ENCODE measurements around the gene SORBS2.

SORBS2 gene

DNA sequence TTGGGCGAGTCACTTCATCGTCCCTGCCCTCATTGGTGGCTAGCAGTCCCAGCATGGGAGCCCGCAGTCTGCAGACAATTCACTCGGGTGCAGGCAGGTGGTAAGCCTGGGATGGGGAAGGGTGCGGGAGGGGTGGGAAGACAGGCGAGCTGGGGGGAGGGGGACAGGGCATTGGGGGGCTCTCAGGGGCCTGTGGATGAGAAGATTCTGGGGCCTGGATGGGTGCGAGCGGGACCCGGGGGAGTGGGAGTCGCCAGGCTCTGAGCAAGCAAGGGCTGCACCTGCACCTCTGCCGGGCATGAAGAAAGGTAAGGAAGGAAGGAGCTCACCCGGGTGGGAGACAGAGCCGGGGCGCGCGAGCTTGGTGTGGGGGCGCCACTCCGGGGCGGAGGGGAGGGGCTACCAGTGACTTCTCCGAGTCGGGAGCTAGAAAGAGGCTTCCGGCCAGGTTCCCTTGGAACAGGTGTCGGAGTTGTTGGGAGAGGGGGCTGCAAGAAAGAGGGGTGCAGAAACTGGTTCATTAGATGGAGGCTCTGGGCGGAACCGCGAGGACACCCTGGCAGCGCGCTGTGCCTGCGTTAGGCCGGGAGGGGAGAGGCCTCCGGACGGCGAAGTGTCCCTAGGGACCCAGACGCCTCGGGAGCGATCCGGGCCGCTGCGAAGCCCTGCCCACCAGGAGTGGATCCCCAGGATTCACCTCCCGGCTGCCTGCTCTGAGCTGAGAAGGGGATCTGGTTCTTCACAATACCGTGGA, 173.3 kb downstream of the SORBS2 start:
- no peak for DNase-seq (ENCODE audit: low read depth in 2 of 2)

DNA sequence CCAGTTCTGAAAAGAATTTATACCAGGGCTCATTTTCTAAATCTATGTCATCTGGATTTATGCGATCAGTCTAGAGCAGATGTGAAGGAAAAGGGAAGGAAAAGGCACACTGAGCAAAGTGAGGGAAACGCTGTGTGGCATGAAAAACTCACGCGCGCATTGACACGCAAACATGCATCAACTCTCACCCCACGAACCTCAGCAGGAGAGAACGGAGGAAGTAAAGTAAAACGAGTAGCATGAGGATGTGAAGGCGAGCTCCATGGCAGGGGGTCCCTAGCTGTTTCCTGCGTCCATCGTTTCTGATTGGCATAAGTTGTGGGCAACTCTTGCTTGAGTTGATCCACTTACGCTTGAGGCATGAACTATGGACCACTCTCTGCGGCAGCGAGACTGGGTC, 173.9 kb downstream of the SORBS2 start:
- DNase-seq (ENCODE audit: low read depth in 2 of 2), result no peak

DNA sequence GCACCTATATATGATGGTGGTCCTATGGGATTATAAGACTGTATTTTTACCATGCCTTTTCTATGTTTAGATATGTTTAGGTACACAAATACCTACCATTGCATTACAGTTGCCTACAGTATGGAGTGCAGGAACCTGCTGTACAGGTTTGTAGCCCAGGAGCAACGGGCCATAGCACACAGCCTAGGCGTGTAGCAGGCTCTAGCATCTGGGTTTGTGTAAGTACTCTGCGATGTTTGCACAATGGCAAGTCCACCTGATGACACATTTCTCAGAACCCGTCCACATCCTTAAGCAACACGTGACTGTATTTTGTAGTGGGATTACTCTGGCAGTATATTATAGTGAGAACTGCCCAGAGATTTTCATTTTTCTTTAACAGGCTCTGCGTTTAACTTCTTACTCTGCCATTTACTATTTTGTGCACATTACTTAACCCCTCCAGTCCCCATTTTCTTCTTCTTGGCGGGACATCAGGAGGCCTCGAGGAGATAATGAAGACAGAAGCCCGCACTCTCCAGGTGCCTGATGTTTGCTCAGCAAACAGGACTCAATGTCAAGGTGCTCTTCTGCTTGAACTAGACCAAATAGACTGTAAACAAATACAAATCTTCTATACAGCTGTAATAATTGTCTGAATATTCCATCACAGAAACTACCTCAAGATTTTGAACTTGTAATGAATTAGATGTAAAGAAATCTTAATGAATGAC, 174.7 kb downstream of the SORBS2 start:
- no peak for DNase-seq (ENCODE audit: low read depth in 2 of 2)

DNA sequence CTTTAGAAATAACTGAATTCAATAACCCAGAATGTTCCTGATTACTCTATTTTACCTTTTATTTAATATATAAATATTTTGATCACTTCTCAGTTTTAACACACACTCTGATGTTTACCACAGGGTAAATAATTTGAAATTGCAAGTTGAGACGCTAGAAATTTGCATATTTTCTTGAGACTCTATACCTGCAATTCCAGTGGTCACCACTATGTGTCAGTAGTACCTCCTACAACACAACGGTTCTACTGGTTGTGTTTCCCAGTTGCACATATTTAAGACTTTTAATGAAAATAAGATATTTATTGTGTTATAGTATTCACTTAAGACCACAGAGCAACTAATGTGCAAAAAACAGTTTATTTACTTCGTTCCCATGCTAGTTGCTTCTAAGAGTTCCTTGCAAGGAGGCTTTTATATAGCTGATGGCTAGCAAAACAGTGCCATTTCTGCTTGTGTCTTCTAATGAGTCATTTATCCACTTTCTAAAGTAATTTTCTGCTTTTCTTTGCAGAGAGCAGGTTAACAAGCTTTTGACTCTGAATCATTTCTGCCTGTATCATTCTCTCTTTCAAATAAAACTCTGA, 177.8 kb downstream of the SORBS2 start:
- DNase-seq (ENCODE audit: low read depth in 2 of 2), result no peak

DNA sequence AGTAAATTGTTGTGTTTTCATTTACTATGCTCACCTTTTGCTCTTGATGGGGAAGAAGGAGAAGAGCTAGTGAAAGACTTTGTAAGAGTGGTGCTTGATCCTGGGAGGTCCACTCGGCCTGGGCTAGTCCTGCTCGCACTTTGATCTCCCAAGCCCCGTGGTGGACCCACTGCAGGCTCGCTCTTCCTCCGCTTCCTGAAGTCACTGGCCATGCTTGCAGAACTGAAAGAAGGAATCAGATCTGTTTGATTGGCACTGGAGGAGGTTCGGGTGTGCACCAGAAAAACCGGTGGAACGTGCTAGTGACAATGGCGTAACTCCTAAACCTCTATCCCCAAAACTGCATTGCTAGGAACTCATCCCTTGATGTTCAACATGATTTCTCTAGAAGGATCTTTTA, 185.2 kb downstream of the SORBS2 start:
- no peak for DNase-seq (ENCODE audit: low read depth in 2 of 2)

DNA sequence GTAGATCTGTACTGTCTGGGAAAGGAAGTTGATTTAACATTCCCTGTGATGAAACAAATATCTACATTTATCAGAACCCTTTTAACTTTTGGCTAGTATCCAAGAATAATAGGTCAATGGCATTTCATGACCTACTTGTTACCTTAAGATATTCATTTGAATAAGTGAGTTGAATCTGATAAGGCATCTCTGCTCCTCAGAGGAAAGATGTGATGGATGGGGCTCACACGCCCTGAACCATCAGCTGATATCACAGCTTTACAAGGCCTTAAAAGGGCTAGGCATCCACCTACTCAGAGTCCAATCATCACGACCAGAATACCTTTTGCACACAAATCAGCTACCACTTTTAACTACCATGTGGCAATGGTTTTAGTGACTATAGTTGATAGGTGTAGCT, 186.5 kb downstream of the SORBS2 start:
- DNase-seq (ENCODE audit: low read depth in 2 of 2), result no peak

DNA sequence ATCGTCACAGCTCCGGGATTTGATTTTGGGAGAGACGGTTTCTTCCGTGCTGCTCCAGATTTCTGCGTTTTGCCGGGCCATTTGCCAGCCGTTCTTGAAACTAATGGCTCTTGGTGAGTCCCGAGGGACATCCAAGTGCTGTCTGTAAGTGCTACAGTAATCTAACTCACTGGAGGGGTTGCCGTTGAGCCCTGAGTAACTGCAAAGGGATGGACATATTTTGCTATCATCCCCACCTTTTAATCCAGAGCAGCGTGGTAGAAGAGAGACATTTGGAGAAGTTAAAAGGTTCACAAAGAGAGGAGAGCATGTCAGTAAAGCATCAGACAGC, 187.8 kb downstream of the SORBS2 start:
- no peak for DNase-seq (ENCODE audit: low read depth in 2 of 2)

DNA sequence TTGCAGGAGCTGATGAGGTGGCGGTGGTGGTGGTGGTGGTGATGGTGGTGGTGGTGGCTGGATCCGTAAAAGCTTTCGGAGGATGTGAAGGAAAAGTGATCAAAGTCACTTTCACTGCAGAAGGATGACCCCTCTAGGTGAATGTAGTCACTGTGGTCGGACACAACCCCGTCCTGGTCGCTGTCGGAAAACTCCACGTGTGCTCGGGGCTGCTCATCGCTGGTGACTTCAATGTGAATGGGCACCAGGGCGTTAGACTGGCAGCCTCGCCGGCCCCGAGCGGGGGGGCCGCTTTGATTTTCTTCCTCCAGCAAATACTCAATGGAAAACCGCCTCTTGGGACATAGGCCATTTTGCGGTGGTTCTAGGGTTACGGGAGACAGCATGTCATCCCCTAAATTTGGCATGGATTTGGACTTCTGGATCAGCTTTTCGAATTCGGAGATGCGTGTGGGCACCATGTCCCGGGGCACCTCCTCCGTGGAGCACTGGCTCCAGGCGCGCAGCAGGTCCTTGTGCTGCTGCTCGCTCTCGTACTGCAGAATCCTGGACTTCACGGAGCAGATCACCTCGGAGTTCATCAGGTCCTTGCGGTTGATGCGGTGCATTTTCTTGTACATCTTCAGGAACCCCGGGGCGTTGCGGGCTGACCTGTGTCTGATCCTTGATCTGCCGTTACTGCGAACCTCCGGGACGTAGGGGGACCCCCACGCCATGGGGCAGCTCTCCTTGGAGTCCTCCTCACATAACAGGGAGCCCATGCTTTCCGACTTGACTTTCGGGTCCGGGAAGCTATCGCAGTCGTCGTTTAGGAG, 188.3 kb downstream of the SORBS2 start:
- DNase-seq (ENCODE audit: low read depth in 2 of 2), result no peak

DNA sequence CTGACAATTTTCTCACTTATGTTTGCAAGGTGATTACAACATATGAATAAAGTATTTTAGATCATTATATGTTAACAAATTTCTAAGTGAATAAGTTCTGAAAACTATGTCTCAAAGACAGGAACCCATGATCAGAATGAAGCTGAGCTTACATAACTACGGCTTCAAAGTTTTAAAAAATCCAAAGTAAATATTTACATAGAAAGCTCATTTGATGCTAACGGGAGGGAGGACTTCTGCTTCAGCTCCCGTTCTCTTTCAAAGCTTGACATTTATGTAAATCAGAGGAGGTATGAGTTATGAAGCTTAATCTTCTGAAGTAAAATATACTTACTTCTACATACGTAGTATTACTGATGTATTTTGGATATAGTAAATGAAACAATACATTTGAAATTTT, 203.8 kb downstream of the SORBS2 start:
- DNase-seq (ENCODE audit: low read depth in 2 of 2), result no peak

DNA sequence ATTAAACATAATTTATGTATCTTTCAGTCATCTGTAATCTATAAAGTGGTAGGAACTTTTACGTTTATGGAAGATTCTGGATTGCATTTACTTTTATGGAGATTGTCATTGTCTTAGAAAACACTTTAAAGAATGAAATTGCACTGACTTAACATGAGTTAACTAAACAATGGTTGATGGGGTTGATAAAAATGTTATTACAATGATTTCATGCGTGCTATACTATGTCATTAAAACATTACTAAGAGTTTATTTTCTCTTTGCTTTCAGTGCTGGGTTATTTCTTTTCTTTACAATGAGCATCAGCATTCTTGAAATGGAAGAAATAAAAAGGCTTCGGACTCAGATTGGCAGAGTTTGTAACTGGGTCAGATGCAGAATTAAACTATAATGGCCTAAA, 209.6 kb downstream of the SORBS2 start:
- DNase-seq (ENCODE audit: low read depth in 2 of 2), result no peak

DNA sequence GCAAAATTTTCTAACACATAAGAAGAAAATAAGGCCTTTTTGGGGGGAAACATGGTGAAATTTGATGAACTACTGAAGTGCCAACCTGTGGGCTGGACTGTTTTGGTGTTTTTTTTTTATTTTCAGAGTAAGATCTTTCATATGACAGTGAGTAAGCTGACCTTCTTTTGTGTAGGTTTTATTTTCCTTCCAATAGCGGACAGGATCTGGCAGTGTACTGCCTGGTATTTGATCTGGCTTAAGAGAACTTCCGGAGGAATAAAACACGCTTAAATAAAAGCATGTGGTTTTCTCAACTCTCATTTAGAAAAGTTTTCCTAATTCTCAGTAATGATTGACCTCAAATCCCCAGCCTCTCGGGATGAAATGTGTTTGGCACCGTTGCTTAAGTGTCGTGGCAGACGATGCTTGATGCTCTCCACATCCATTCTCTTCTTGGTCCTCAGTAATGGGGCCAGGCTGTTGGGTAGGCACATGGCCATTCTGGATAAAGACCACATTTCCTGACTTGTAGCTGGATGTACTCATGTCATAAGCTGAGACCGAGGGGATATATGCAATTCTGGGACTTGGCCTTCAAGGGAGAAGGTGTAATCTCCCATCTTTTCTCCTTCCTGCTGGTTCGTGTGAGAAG, 211.1 kb downstream of the SORBS2 start:
- no peak for DNase-seq (ENCODE audit: low read depth in 2 of 2)

DNA sequence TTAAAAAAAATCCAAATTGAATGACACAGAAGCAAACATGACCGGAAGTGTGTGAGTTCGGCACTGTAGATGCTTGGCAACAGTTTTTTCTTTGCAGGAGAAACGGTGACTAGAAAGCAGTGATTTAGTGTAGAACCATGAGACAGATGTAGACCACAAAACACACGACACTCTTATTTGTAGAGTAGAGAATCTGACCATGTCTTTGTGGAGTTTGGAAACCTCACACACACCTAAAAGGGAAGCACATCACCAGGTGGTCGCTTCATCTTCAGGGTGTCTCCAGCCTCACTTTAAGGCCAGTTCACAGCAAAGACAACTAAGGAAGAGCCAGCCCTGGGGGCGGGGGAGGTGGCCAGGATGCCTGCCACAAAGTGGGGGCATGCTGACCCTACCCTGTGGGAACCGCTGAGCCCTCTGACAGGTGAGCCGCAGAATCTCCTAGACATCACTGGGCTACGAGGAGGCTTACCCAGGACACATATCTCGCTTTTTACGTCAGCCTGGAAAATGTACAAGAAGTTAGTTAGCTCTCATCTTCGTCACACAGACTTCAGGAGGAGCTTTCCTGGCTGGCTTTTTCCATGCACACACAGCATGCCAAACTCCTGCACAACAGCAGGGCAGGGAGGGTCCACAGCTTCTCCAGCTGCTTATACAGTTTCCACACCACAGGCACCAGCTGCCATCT, 212.3 kb downstream of the SORBS2 start:
- no peak for DNase-seq (ENCODE audit: low read depth in 2 of 2)

DNA sequence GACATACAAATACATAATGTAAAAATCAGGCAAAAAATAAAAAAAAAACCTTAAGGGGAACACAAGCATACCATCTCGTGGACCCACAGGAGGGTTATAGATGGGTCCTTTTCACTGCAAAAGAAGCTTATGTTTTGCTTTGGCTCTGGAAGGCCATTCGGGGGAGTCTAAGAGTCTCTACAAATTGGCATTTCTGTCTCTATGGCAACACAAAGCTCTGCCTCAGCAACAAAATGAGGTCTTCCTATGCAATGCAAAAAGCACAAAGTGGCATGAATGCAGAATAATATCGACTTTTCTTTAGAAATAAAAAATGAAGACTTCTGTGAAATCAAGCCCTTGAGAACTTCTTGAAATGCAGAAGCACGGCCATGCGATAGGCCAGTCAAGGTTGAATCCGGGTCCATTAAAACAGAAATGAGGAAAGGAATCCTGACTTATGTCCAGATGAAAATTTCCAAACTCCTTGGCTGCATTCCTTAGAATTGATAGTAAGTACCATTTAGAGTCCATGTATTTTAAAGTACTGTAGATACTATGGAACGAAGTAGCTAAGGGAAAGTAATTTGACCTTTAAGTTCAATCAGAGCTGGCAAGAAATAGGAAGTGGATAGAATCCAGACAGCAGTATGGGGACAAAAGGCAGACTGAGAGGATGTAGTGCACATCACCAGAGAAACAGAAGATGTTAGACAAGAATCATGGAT, 213.0 kb downstream of the SORBS2 start:
- no peak for DNase-seq (ENCODE audit: low read depth in 2 of 2)

DNA sequence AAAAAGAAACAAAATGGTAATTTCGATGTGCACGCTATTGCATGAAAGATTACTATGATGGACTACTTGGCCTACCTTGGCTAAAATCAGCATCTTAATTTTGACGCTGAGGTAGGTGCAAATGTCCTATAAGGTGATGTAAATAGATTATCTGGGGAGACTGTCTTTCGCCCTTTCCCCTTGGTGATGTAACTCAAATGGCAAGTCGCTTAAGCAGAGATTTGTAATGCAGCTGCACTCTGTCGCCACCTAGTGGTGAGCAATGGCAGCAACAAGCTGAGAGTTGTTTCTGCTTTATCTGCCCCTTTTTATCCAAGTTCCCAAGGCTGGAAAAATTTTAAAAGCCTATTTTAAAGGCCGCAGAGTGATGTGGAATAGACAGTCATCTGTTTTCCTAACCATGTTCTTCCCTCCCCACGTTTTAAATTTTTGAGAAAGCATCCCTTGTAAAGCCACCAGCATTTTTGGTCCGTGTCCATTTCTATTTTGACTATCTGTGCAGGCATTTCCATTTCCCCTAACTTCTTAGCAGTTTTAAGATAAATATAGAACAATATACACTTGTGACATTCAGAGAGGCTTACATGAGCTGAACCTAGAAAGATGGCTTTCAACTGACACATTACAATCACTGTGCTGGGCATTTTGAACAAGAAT, 214.3 kb downstream of the SORBS2 start:
- DNase-seq (ENCODE audit: low read depth in 2 of 2), result peak; percentile 15 to 34

DNA sequence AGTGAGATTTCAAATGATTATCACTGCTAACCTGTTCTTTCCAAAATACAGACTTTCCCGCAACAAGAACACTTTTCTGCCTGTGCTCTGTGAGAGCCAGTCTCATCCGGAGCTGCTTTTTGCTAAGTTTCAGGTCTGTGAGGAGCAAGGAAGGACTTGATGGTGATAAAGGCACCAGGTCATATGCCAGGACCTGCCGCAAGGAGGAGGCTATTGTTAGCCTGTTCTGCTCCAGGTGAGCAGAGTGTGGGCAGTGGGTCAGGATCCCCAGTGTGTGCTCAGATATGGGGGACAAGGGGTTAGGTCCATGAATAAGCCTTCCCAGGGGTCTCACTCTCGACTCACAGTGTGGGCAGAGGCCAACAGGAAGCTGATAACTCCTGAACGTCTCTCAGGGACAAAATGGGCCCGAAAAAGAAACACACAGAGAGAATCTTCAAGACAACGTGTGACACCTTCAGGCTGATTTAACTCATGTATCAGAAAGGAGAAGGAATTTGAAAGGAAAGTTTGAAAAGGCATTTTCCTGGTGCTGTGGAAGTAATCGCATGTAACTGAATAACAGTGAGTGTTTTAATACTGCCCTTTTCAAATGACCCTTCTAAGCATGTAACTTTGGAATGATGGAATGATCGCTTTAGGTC, 219.0 kb downstream of the SORBS2 start:
- no peak for DNase-seq (ENCODE audit: low read depth in 2 of 2)

DNA sequence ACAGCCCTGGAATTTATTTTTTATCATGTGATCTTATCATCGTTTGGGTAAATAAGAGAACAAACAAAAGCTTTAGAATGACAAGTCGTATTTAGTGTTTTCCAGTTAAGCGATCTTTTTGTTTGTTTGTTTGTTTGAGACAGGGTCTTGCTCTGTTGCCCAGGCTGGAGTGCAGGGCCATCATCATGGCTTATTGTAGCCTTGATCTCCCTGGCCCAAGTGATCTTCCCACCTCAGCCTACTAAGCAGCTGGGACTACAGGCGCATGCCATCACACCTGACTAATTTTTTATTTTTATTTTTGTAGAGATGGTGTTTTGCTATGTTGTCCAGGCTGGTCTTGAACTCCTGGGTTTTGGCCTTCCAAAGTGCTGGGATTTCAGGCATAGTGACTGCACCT, 219.6 kb downstream of the SORBS2 start:
- no peak for DNase-seq (ENCODE audit: low read depth in 2 of 2)

DNA sequence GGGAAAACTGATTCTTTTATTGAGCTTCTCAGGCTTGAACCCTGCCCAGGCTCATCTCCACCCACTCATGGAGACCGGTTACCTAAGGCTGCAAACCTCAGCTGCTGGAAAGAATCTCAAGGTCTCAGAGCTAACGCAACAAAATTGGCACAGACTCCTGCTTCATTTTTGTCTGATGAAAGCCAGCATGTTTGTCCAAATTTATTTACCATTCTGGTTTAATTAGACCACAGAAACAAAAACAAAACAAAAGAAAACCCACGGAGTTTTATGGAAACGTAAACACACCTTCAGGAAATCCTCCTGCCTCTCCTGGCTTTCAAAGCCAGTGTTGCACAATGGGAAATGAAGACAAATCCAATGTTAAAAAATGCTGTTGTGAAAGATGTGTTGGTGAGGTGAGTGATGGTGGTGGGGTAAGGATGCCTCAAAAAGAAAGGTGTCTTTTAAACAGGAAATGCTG, 220.3 kb downstream of the SORBS2 start:
- no peak for DNase-seq (ENCODE audit: low read depth in 2 of 2)

DNA sequence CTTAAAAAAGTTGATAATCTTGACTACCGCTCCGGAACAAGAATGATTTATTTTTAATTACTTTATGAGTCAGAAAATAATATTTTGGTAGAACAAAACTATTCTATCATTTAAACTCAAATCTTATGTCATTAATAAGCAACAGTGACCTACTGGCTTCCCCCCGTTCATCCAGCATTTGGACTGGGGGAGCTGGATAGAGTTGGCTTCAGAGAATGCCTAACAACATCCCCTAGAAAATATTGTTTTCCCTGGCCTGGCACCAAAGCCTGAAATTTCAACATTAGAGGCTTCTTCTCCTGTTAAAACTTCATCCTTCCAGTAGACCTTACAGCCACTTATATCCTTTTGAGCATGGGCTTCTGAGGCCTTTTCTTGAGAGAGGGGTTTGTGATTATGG, 221.0 kb downstream of the SORBS2 start:
- DNase-seq (ENCODE audit: low read depth in 2 of 2), result no peak

DNA sequence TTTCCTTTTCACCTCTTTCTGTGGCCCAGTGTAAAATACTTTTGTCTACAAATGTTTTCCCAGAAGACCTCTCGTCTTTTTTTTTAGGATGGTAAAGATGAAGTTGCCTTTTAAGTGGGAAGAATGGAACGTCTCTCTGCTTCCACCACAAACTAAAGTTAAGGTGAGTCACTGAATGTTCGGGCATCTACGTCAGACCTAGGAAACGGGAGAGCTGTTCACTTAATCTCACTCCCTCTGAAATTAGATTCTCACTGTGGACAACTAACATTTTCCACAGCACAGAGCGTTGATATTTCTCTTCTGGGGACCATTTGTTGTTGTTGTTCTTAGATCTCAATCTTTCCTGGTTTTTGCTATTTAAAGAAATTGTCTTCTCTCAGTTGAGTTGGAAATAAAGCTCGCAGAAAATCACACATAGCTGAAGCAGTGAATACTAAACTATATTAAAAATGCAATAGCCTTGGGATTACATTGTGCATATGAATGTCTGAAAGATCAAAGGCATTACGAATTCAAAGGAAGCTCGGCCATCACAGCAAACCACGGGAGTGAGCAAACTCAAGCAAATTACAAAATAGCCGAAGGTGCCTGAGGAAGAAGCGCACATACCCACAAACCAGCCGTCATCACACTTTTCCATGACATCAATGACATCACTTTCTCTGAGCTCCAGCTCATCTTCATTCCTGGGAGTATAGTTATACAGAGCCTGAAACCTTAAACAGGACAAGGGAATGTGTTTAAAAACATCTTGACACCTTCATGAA, 222.7 kb downstream of the SORBS2 start:
- DNase-seq (ENCODE audit: low read depth in 2 of 2), result no peak

Measured in stimulated activated CD8-positive, alpha-beta memory T cell treated with anti-CD3 and anti-CD28 coated beads, Interleukin-15, amount 100 ng/mL, for 48 hours (primary cell).